Mesendoderm (in vitro differentiated cells): ENCODE measurements around the gene LAMB2.
A peak's percentile ranks its signal among the peaks of the same experiment; 100 is the strongest.

ENCODE experiments used
- DNase-seq: peaks from one replicate; pipeline ENCODE4 v3.0.0; 2013
- H2AK5ac ChIP-seq: 2 replicates; pipeline ENCODE4 v1.6.1; 2013; ENCODE audit warnings: low read length, inconsistent platforms
- H2BK120ac ChIP-seq: 2 replicates; pipeline ENCODE4 v1.6.1; 2013; ENCODE audit warnings: low read depth, mild to moderate bottlenecking, low read length, moderate library complexity, mixed read lengths
- H2BK15ac ChIP-seq: replicated peaks from 2 replicates; pipeline ENCODE4 v1.6.1; 2013; ENCODE audit warnings: low read depth, mild to moderate bottlenecking, moderate library complexity
- H2BK5ac ChIP-seq: 2 replicates; pipeline ENCODE4 v1.6.1; 2013; ENCODE audit warnings: low read length, inconsistent platforms
- H3K18ac ChIP-seq: 2 replicates; pipeline ENCODE4 v1.6.1; 2013; ENCODE audit warnings: mild to moderate bottlenecking, low read length, mixed read lengths
- H3K23ac ChIP-seq: one replicate; pipeline ENCODE4 v1.6.1; 2013; ENCODE audit warnings: low read length
- H3K27ac ChIP-seq: 2 replicates; pipeline ENCODE4 v1.5.1; 2013; ENCODE audit warnings: low read depth, mild to moderate bottlenecking, inconsistent platforms, low read length, moderate library complexity
- H3K27me3 ChIP-seq: 2 replicates; pipeline ENCODE4 v1.6.1; 2013; ENCODE audit warnings: low read length, control low read depth, mild to moderate bottlenecking, inconsistent platforms; ENCODE audit not compliant: insufficient read depth, poor library complexity
- H3K36me3 ChIP-seq: 2 replicates; pipeline ENCODE4 v1.6.1; 2013; ENCODE audit warnings: low read length, inconsistent platforms; ENCODE audit not compliant: control insufficient read depth, insufficient read depth
- H3K4ac ChIP-seq: one replicate; pipeline ENCODE4 v1.6.1; 2013; ENCODE audit warnings: low read depth, mild to moderate bottlenecking, low read length, moderate library complexity
- H3K4me1 ChIP-seq: 2 replicates; pipeline ENCODE4 v1.6.1; 2013; ENCODE audit warnings: low read depth, low read length, inconsistent platforms; ENCODE audit not compliant: control insufficient read depth
- H3K4me2 ChIP-seq: 2 replicates; pipeline ENCODE4 v1.6.1; 2013; ENCODE audit warnings: low read length
- H3K4me3 ChIP-seq: 2 replicates; pipeline ENCODE4 v1.5.1; 2013; ENCODE audit warnings: mild to moderate bottlenecking, low read length
- H3K56ac ChIP-seq: one replicate; pipeline ENCODE4 v1.6.1; 2013; ENCODE audit warnings: low read length
- H3K79me1 ChIP-seq: 2 replicates; pipeline ENCODE4 v1.6.1; 2013; ENCODE audit warnings: low read length, inconsistent platforms
- H3K79me2 ChIP-seq: 2 replicates; pipeline ENCODE4 v1.6.1; 2013; ENCODE audit warnings: mild to moderate bottlenecking, low read length; ENCODE audit not compliant: control insufficient read depth, insufficient read depth
- H3K9ac ChIP-seq: 2 replicates; pipeline ENCODE4 v1.6.1; 2013; ENCODE audit warnings: low read length, inconsistent platforms
- H4K5ac ChIP-seq: one replicate; pipeline ENCODE4 v1.6.1; 2013; ENCODE audit warnings: low read length
- H4K8ac ChIP-seq: one replicate; pipeline ENCODE4 v1.6.1; 2013; ENCODE audit warnings: low read depth, mild to moderate bottlenecking, control low read depth, low read length, moderate library complexity
- WGBS: extraction: QIAGEN DNeasy Blood & Tissue Kit; methylation state at CpG from one replicate; pipeline ENCODE4 v1.1.7; 2013; ENCODE audit warnings: low lambda C conversion rate, missing lambda C conversion rate; ENCODE audit not compliant: insufficient coverage; ENCODE audit errors: extremely low coverage; 5-methylcytosine and 5-hydroxymethylcytosine counted together

The LAMB2 gene

DNA sequence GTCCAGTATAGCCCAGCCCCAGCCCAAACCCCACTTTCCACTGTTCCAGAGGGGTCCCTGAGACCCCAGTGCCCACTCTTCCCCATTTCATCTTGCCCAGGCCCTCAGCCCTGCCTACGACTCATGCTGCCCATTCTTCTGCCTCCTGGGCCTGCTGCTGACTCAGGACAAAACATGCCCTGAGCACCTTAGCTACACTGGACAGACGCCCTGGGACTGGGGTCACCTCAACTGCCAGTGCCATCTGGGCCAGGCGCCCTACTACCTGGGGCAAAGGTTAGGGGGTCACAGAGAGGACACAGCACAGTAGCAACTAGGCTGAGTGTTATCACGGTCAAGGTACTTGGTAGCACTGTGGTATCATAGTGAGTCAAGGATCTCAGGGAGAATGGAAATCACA lies 2.6 kb upstream of the LAMB2 start:
- Histone ChIP-seq H2BK5ac (no peak overlapping the region), H3K4me3 (no peak overlapping the region), H2BK120ac (no peak overlapping the region), H3K4me1 (peaks cover 6% of the 10 kb centered on the region), H3K27me3 (no peaks in the 10 kb centered on the region), H3K36me3 (no peaks in the 10 kb centered on the region), H3K27ac (no peak overlapping the region), H4K5ac (no peak overlapping the region), H4K8ac (no peak overlapping the region), H3K9ac (no peak overlapping the region), H2AK5ac (no peak overlapping the region), H3K4ac (no peak overlapping the region), H3K79me1 (peaks cover 3% of the 10 kb centered on the region), H2BK15ac (no peak overlapping the region), H3K4me2 (no peak overlapping the region), H3K56ac (no peak overlapping the region), H3K23ac (no peak overlapping the region), H3K18ac (no peak overlapping the region), H3K79me2 (no peaks in the 10 kb centered on the region)
- no peak for DNase-seq
- WGBS, result no CpG with 5 or more reads among the region's 4 CpGs

DNA sequence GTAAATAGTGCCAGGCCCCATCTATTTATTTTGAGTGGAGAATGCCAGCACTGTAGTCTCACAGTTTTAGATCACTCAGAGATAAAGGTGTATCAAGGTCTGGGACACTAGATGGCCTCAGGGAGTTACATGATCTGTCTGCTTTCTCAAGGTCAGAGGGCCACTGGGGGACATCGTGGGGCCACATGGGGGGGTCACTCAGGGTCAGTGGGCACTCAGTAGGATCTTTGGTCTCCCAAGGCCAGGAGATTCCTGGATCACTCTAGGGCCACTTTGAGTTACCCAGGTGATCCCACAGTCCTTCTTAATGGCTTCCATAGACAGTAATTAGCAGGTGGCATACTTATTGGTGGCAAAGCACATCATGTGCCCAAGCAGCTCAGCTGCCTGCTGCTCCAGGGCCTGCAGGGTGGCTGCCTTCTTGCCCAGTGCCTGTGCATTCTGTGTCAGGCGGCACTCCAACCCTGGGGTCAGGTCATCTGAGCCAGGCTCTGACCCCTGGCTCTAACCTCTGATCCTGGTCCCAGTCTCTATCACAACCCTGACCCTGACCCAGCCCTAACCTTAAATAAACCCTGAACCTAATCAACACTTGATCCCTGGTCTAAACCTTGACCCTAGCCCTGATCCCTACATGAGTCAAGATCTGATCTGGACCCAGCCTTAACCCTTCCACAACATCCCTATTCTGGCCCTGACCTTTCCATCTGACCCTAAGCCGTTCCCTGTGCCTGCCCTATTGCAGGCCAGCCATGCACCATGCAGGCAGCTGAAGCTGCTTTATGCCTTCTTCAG lies 1.8 kb upstream of the LAMB2 start:
- Histone ChIP-seq H3K4me3 (no peak overlapping the region), H4K5ac (no peak overlapping the region), H2BK120ac (no peak overlapping the region), H3K56ac (peak overlapping the region; percentile 6), H3K4ac (no peak overlapping the region), H3K79me1 (peaks cover 3% of the 10 kb centered on the region), H2AK5ac (no peak overlapping the region), H3K36me3 (no peaks in the 10 kb centered on the region), H3K79me2 (no peaks in the 10 kb centered on the region), H2BK15ac (no peak overlapping the region), H2BK5ac (no peak overlapping the region), H3K4me1 (peaks cover 6% of the 10 kb centered on the region), H3K18ac (no peak overlapping the region), H4K8ac (no peak overlapping the region), H3K9ac (no peak overlapping the region), H3K4me2 (no peak overlapping the region), H3K27me3 (no peaks in the 10 kb centered on the region), H3K27ac (no peak overlapping the region), H3K23ac (no peak overlapping the region)
- WGBS, result no CpG with 5 or more reads among the region's 3 CpGs
- DNase-seq, result peak; percentile 37

DNA sequence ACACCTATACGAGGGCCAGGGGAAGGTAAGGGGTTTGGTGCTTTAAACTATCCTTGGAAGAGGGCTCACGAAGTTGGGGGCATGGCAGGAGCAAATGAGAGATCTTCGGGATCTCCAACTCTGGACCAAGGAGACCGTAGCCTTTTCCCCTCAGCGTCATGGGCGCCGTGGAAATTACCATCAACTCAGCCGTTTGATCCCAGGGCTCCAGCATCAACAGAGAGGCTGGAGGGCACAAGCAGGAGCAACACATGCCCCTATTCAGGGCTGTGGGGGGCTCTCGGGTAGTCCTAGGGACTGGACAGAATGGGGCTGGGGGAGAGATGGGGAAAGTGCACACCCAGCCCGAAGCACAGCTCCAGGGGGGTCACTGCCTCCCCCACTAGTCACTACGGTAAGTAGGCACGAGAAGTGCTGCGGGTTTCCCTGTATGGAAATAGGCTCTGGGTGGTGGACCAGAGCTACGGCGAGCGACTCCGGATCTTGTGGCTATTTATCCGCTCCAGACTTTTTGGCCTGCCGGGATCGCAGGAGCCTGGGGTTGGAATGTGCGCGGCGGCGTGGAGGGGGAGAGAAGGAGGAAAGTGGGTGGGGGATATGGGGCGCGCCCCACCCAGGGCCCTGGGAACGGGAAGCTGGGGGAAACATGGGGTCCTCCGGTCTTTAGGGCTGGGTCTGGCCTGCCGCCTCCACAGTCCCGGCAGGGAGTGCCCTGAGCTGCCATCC lies 539 bp upstream of the LAMB2 start:
- Histone ChIP-seq H3K9ac (peak overlapping the region; percentile 88), H4K5ac (no peak overlapping the region), H3K4me1 (peaks cover 6% of the 10 kb centered on the region), H3K27me3 (no peaks in the 10 kb centered on the region), H3K18ac (peak overlapping the region; percentile 69), H2BK120ac (peak overlapping the region; percentile 8), H3K79me1 (peaks cover 3% of the 10 kb centered on the region), H3K4me3 (peak overlapping the region; percentile 72), H2AK5ac (no peak overlapping the region), H3K36me3 (no peaks in the 10 kb centered on the region), H3K79me2 (no peaks in the 10 kb centered on the region), H3K27ac (peak overlapping the region; percentile 58), H3K4ac (peak overlapping the region; percentile 92), H4K8ac (no peak overlapping the region), H2BK15ac (no peak overlapping the region), H3K23ac (no peak overlapping the region), H2BK5ac (peak overlapping the region; percentile 89), H3K56ac (peak overlapping the region; percentile 98), H3K4me2 (peak overlapping the region; percentile 97)
- WGBS, result no CpG with 5 or more reads among the region's 30 CpGs
- DNase-seq, result peak; percentile 92

DNA sequence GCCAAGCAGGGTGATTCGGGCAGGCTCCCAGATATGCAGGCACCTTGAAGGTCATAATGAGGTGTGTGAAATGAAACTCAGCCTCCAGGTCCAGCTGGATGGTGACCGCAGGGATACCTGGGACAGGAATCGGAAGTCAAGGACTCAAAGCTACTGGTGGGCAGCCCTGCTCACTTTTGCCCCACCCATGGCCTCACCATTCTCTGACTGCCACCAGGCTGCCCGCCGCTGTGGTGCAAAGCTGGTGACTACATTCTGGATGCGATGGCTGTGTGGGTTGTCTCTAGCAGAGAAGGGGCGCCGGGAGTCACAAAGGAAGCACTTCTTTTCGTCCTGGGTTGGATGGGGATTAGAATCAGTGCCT lies 795 bp downstream of the LAMB2 start:
- Histone ChIP-seq H3K79me1 (peaks cover 3% of the 10 kb centered on the region), H2BK15ac (no peak overlapping the region), H2BK5ac (peak overlapping the region; percentile 86), H3K4me2 (peak overlapping the region; percentile 94), H3K27me3 (no peaks in the 10 kb centered on the region), H4K8ac (no peak overlapping the region), H3K18ac (no peak overlapping the region), H3K79me2 (no peaks in the 10 kb centered on the region), H2BK120ac (no peak overlapping the region), H4K5ac (no peak overlapping the region), H3K27ac (peak overlapping the region; percentile 65), H3K4me1 (peaks cover 6% of the 10 kb centered on the region), H3K36me3 (no peaks in the 10 kb centered on the region), H3K23ac (peak overlapping the region; percentile 39), H3K4me3 (peak overlapping the region; percentile 88), H3K4ac (no peak overlapping the region), H3K9ac (peak overlapping the region; percentile 88), H3K56ac (peak overlapping the region; percentile 96), H2AK5ac (no peak overlapping the region)
- no peak for DNase-seq
- WGBS, result no CpG with 5 or more reads among the region's 9 CpGs

DNA sequence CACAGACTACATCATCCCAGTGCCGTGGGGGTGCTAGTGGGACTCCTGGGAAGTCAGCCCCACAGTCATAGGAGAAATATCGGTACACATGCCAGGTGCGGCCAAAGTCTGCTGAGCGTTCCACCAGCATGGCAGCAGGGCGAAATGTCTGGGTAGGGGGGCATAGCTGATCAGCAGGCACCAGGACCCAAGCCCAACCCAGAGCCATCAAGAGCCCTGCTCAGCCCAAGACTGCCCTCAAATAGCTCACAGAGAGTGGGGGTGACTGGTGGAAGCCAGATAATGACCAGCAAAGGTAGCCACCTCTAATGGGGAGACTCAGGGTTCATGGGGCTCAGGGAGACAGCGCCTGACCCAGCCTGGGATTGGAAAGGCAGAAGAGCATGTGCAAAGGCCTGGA lies 1.3 kb downstream of the LAMB2 start:
- H2BK15ac ChIP-seq, result no peak overlapping the region
- H4K5ac ChIP-seq, result no peak overlapping the region
- H2AK5ac ChIP-seq, result no peak overlapping the region
- peak overlapping the region; percentile 96 for H3K56ac ChIP-seq
- peaks cover 6% of the 10 kb centered on the region for H3K4me1 ChIP-seq
- H3K79me1 ChIP-seq, result peaks cover 3% of the 10 kb centered on the region
- H3K9ac ChIP-seq, result peak overlapping the region; percentile 88
- H4K8ac ChIP-seq, result no peak overlapping the region
- H2BK120ac ChIP-seq, result no peak overlapping the region
- no peaks in the 10 kb centered on the region for H3K79me2 ChIP-seq
- H3K27me3 ChIP-seq, result no peaks in the 10 kb centered on the region
- H3K4ac ChIP-seq, result no peak overlapping the region
- no peak for DNase-seq
- no peak overlapping the region for H3K4me3 ChIP-seq
- H3K4me2 ChIP-seq, result no peak overlapping the region
- no peak overlapping the region for H3K18ac ChIP-seq
- no peak overlapping the region for H3K23ac ChIP-seq
- H3K27ac ChIP-seq, result no peak overlapping the region
- WGBS, result no CpG with 5 or more reads among the region's 6 CpGs
- no peak overlapping the region for H2BK5ac ChIP-seq
- H3K36me3 ChIP-seq, result no peaks in the 10 kb centered on the region
